ENCODE results near the gene OGDHL.
A peak's percentile ranks its signal among the peaks of the same experiment; 100 is the strongest.

Gene OGDHL

DNA sequence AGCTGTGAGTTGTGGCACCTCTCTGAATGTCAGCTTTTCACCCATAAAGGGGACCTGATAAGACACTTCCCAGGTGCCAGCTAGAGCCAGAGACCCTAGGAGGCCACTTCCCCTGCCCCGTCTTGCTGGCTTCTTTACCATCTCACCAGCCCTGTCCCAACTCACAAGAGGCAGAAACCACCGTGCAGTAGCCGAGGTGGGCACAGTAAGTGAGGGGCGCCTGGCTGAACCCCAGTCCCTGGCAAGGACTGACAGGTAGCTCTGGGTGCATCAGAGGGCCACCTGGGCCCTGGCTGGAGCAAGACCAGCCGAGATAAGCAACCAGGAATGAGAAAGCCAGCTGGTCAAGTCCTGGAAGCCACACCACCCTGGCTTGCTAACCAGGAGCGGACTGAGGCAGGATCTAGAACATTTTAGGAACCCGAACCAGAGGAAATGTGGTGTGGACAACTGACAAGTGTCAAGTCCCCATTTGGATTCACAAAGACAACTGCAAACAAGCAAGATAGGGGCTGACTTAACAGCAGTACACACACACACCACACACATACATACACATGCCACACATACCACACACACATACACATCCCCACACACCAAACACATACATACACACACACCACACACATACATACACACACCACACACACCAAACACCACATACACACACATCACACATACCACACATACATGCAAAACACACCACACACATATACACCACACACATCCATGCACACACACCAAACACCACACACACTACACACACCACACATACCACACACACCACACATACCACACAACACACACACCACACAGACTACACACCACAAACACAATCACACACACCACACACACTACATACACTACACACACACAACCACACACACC lies 20.8 kb downstream of the OGDHL start:
- no peak overlapping the region for H3K27ac ChIP-seq (replicated peaks; ENCODE audit: low read length)
- no peak overlapping the region for H3K23ac ChIP-seq (ENCODE audit: low read depth, low read length, poor library complexity)
- WGBS, 2 donors (ENCODE audit: extremely low coverage in 2 of 2, insufficient read length in 2 of 2, insufficient replicate concordance in 1 of 2): no CpG with 5 or more reads among the region's 7 CpGs
- peak overlapping the region in 1 of 2 donors; percentile 68 for H3K4me3 ChIP-seq (ENCODE audit: low read length in 2 of 2)
- no peak overlapping the region for H2BK15ac ChIP-seq (ENCODE audit: low read length)
- peaks cover 0 to under 1% of the 10 kb centered on the region in 2 donors for H3K36me3 ChIP-seq (replicated peaks in 1 of 2; ENCODE audit: control insufficient read depth in 2 of 2, insufficient read depth in 2 of 2, low read length in 2 of 2)
- no peak overlapping the region for H2BK120ac ChIP-seq (ENCODE audit: low read depth, low read length)
- peak overlapping the region; percentile 63 for H3K9ac ChIP-seq (ENCODE audit: low read depth, low read length, poor library complexity)
- H3K4me1 ChIP-seq (ENCODE audit: control insufficient read depth in 2 of 2, insufficient read depth in 1 of 2, low read depth in 1 of 2, low read length in 2 of 2): no peaks in the 10 kb centered on the region
- no peak overlapping the region for H3K14ac ChIP-seq (ENCODE audit: low read length)
- H3K18ac ChIP-seq (ENCODE audit: low read length): no peak overlapping the region
- H2AFZ ChIP-seq (ENCODE audit: low read length): no peak overlapping the region
- no peak overlapping the region for H4K8ac ChIP-seq (ENCODE audit: low read depth, low read length)
- no peak for DNase-seq (ENCODE audit: low spot score)
- peaks cover 0 to 5% of the 10 kb centered on the region in 2 donors for H3K9me3 ChIP-seq (replicated peaks in 1 of 2; ENCODE audit: control insufficient read depth in 2 of 2, insufficient read depth in 1 of 2, low read depth in 1 of 2, low read length in 2 of 2)
- no peak overlapping the region for H2BK5ac ChIP-seq (ENCODE audit: low read length)
- H2BK12ac ChIP-seq (ENCODE audit: low read length): no peak overlapping the region
- no peak overlapping the region for H4K91ac ChIP-seq (ENCODE audit: low read depth, low read length, poor library complexity)
- peaks cover 0 to 2% (median 0%) of the 10 kb centered on the region in 3 experiments for H3K27me3 ChIP-seq (ENCODE audit: control insufficient read depth in 3 of 3, insufficient read depth in 3 of 3, low read depth in 1 of 3, low read length in 3 of 3)
- H3K4me2 ChIP-seq (ENCODE audit: insufficient read depth, low read length, poor library complexity, severe bottlenecking): no peak overlapping the region
- peaks cover 4% of the 10 kb centered on the region for H3K79me1 ChIP-seq (ENCODE audit: low read depth, low read length)
- H3K4ac ChIP-seq (ENCODE audit: low read length): peak overlapping the region; percentile 90
- no peak overlapping the region for H2AK5ac ChIP-seq (ENCODE audit: low read depth, low read length)

DNA sequence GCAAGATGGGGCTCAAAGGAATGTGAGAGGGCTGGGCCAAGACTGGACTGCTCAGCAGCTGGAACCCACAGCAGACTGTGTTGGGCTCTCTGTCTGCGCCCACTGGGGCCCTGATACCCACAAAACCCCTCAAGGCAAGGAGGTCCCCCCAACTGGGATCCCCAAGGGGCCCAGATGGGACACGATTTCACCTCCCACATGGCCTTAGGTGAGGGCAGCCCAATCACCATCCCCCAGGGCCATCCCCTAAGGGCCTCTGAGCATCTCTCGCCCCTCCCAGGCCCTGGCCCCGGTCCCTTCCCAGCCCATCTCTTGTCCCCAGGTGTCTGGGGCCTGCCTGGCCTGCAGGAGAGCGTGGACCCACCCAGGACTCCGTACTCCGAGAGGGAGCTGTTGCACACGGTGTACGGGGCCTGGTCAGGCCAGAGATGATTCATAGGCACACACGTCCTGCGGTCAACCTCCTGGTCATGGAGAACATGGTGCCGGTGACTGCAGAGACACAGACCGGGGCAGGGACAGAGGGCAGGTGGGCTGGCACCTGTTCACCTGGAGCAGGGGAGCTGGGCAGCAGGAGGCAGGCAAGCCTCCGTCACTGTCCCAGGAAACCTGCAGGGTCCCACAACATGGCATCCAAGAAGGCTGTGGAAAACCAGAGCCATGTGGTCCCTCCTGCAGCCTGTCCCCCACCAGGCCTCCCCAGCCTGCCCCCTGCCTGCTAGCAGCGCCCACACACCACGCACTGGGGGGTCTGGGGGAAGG lies 21.6 kb downstream of the OGDHL start:
- no CpG with 5 or more reads among the region's 16 CpGs for WGBS, 2 donors (ENCODE audit: extremely low coverage in 2 of 2, insufficient read length in 2 of 2, insufficient replicate concordance in 1 of 2)
- Histone ChIP-seq H3K27me3 (ENCODE audit: control insufficient read depth in 3 of 3, insufficient read depth in 3 of 3, low read depth in 1 of 3, low read length in 3 of 3) (peaks cover 0 to 2% (median 0%) of the 10 kb centered on the region in 3 experiments), H3K27ac (replicated peaks; ENCODE audit: low read length) (no peak overlapping the region), H3K4me2 (ENCODE audit: insufficient read depth, low read length, poor library complexity, severe bottlenecking) (no peak overlapping the region), H2BK15ac (ENCODE audit: low read length) (no peak overlapping the region), H3K9ac (ENCODE audit: low read depth, low read length, poor library complexity) (no peak overlapping the region), H2BK5ac (ENCODE audit: low read length) (no peak overlapping the region), H3K23ac (ENCODE audit: low read depth, low read length, poor library complexity) (no peak overlapping the region), H3K18ac (ENCODE audit: low read length) (peak overlapping the region; percentile 77), H2AFZ (ENCODE audit: low read length) (no peak overlapping the region), H2BK120ac (ENCODE audit: low read depth, low read length) (no peak overlapping the region), H4K8ac (ENCODE audit: low read depth, low read length) (no peak overlapping the region), H3K14ac (ENCODE audit: low read length) (no peak overlapping the region), H3K79me1 (ENCODE audit: low read depth, low read length) (peaks cover 4% of the 10 kb centered on the region), H3K36me3 (replicated peaks in 1 of 2; ENCODE audit: control insufficient read depth in 2 of 2, insufficient read depth in 2 of 2, low read length in 2 of 2) (no peaks in the 10 kb centered on the region), H3K4me1 (ENCODE audit: control insufficient read depth in 2 of 2, insufficient read depth in 1 of 2, low read depth in 1 of 2, low read length in 2 of 2) (no peaks in the 10 kb centered on the region), H3K4ac (ENCODE audit: low read length) (no peak overlapping the region), H3K4me3 (ENCODE audit: low read length in 2 of 2) (no peak overlapping the region), H3K9me3 (replicated peaks in 1 of 2; ENCODE audit: control insufficient read depth in 2 of 2, insufficient read depth in 1 of 2, low read depth in 1 of 2, low read length in 2 of 2) (peaks cover 0 to 5% of the 10 kb centered on the region in 2 donors), H2BK12ac (ENCODE audit: low read length) (no peak overlapping the region), H4K91ac (ENCODE audit: low read depth, low read length, poor library complexity) (peak overlapping the region; percentile 6), H2AK5ac (ENCODE audit: low read depth, low read length) (no peak overlapping the region)
- DNase-seq (ENCODE audit: low spot score): no peak

DNA sequence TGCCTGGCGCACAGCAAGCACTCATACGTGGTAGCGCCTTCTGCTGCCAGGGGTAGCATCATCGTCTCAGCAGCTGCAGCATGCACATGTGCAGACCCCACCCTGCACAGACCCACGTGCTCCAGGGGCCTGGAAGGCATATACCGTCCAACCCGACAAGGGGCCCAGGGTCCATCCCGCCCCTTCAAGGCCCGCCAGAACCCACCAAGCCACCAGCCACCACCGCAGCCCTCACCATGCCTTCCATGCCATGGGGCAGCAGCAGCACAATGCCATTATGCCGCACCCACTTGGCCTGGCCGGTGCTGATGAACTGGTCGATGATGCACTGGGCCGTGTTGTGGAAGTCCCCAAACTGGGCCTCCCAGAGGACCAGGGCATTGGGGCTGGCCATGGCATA lies 22.7 kb downstream of the OGDHL start:
- Histone ChIP-seq H3K4me2 (ENCODE audit: insufficient read depth, low read length, poor library complexity, severe bottlenecking) (no peak overlapping the region), H2AFZ (ENCODE audit: low read length) (no peak overlapping the region), H2BK120ac (ENCODE audit: low read depth, low read length) (no peak overlapping the region), H2BK5ac (ENCODE audit: low read length) (no peak overlapping the region), H3K23ac (ENCODE audit: low read depth, low read length, poor library complexity) (no peak overlapping the region), H2AK5ac (ENCODE audit: low read depth, low read length) (no peak overlapping the region), H3K9me3 (replicated peaks in 1 of 2; ENCODE audit: control insufficient read depth in 2 of 2, insufficient read depth in 1 of 2, low read depth in 1 of 2, low read length in 2 of 2) (peaks cover 0 to 5% of the 10 kb centered on the region in 2 donors), H2BK15ac (ENCODE audit: low read length) (no peak overlapping the region), H3K4me3 (ENCODE audit: low read length in 2 of 2) (peak overlapping the region in 1 of 2 donors; percentile 48), H2BK12ac (ENCODE audit: low read length) (no peak overlapping the region), H3K79me1 (ENCODE audit: low read depth, low read length) (peaks cover 4% of the 10 kb centered on the region), H3K9ac (ENCODE audit: low read depth, low read length, poor library complexity) (no peak overlapping the region), H3K18ac (ENCODE audit: low read length) (no peak overlapping the region), H3K4me1 (ENCODE audit: control insufficient read depth in 2 of 2, insufficient read depth in 1 of 2, low read depth in 1 of 2, low read length in 2 of 2) (no peaks in the 10 kb centered on the region), H4K8ac (ENCODE audit: low read depth, low read length) (no peak overlapping the region), H3K14ac (ENCODE audit: low read length) (no peak overlapping the region), H4K91ac (ENCODE audit: low read depth, low read length, poor library complexity) (no peak overlapping the region), H3K4ac (ENCODE audit: low read length) (no peak overlapping the region), H3K36me3 (replicated peaks in 1 of 2; ENCODE audit: control insufficient read depth in 2 of 2, insufficient read depth in 2 of 2, low read length in 2 of 2) (no peaks in the 10 kb centered on the region), H3K27me3 (ENCODE audit: control insufficient read depth in 3 of 3, insufficient read depth in 3 of 3, low read depth in 1 of 3, low read length in 3 of 3) (peaks cover 0 to 2% (median 0%) of the 10 kb centered on the region in 3 experiments), H3K27ac (replicated peaks; ENCODE audit: low read length) (no peak overlapping the region)
- DNase-seq (ENCODE audit: low spot score): no peak
- WGBS, 2 donors (ENCODE audit: extremely low coverage in 2 of 2, insufficient read length in 2 of 2, insufficient replicate concordance in 1 of 2): no CpG with 5 or more reads among the region's 14 CpGs
